Right cardiac atrium (tissue), 5 donors: ENCODE data around the gene TBC1D22A. TPM values are rescaled to one million over a fixed set of nuclear protein-coding genes. Genes with fewer than 3 reads are reported as not detected.

Experiments used
- ATAC-seq, 2 donors: fragments of 200-7000 bp; cut with Tn5 transposase; one replicate each; pipeline versions ENCODE4 v1.8.0 to v1.9.1; 2020; ENCODE audit warnings: moderate library complexity in 2 of 2, mild to moderate bottlenecking in 1 of 2
- DNase-seq, 3 donors: peaks; one replicate each; pipeline ENCODE4 v3.0.0-alpha.2; 2020
- H3K27ac ChIP-seq: one replicate; pipeline ENCODE4 v1.5.1; 2013; ENCODE audit warnings: mild to moderate bottlenecking, low read length, control low read depth, moderate library complexity
- H3K27me3 ChIP-seq: one replicate; pipeline ENCODE4 v1.6.1; 2013; ENCODE audit not compliant: control insufficient read depth, insufficient read depth
- H3K4me1 ChIP-seq: one replicate; pipeline ENCODE4 v1.6.1; 2013; ENCODE audit warnings: low read length; ENCODE audit not compliant: control insufficient read depth, insufficient read depth
- H3K4me3 ChIP-seq: one replicate; pipeline ENCODE4 v1.5.1; 2013; ENCODE audit warnings: low read length, control low read depth
- H3K9me3 ChIP-seq: one replicate; pipeline ENCODE4 v1.6.1; 2013; ENCODE audit warnings: low read length; ENCODE audit not compliant: control insufficient read depth
- WGBS: extraction: QIAGEN DNeasy Blood & Tissue Kit; methylation state at CpG from one replicate; pipeline ENCODE4 v1.1.7; 2013; 5-methylcytosine and 5-hydroxymethylcytosine counted together
- intact Hi-C, 4 donors: fragments of 100-400 bp; cut with DNase I; formaldehyde crosslinking; loops; one replicate each; pipeline versions ENCODE4 v1.11.0 to v1.14.0; 2022 to 2023
- polyA plus RNA-seq: library from polyadenylated mRNA; stranded (reverse); fragments of 200-250 nt; gene quantifications from one replicate; pipeline ENCODE4 v1.2.3, GENCODE V29; 2013
- total RNA-seq, 4 donors: library from RNA; stranded (reverse); fragmentation: NEBNext Ultra II Directional; extraction: Animal tissue kit (Norgen Biotek cat#: 25700); gene quantifications; one replicate each; pipeline ENCODE4 v1.2.1, GENCODE V29; 2021
- donor health status: healthy with polysubstance abuse.
- donor health status: DM: no; HTN: yes; CAD: no.
- donor health status: DM: no; HTN: no; CAD: no.
- donor health status: DM: no; HTN: yes; CAD: no; lungs with severe emphysema.
- donor health status: DM: yes; HTN: yes; CAD: no.

Gene TBC1D22A
- total and polyA plus RNA-seq, 5 donors, result 12.0 to 17.3 (median 15.7) TPM

DNA sequence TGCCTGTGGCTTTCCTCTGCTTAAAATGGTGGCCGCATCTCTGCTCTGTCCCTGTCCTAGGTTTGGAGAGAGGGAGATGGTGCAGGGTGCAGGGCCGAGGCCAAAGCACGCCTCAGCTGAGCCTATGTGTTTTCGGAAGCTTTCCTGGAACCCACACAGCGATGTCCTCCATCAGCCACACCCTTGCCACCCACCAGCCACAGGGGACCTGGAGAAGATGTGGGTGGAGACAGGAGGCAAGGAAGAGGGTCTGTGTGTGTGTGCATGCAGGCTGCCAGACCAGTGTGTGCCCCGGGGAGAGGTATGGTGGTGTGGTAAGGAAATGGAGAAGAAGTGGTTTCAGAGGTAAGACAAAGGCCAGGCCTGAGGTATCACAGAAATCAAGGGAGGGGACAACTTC, 155.7 kb downstream of the TBC1D22A start:
- no peaks in the 10 kb centered on the region for H3K9me3 ChIP-seq
- intact Hi-C loops, result no loop called here
- no peaks in the 10 kb centered on the region for H3K27me3 ChIP-seq
- 90% methylated on average over 6 of the region's 6 CpGs for WGBS
- H3K4me1 ChIP-seq, result no peaks in the 10 kb centered on the region
- ATAC-seq (no peak), DNase-seq (no peak)
- no peak overlapping the region for H3K4me3 ChIP-seq
- H3K27ac ChIP-seq, result no peak overlapping the region

DNA sequence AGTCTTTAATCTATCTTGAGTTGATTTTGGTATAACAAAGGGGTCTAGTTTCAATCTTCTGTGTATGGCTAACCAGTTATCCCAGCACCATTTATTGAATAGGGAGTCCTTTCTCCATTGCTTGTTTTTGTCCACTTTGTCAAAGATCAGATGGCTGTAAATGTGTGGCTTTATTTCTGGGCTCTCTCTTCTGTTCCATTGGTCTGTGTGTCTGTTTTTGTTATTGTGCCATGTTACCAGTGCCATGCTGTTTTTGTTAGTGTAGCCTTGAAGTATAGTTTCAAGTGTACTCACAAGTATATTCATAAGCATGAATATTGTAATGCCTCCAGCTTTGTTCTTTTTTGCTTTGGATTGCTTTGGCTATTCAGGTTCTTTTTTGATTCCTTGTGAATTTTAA, 159.6 kb downstream of the TBC1D22A start:
- Histone ChIP-seq H3K9me3 (no peaks in the 10 kb centered on the region), H3K4me1 (no peaks in the 10 kb centered on the region), H3K27me3 (no peaks in the 10 kb centered on the region), H3K4me3 (no peak overlapping the region), H3K27ac (no peak overlapping the region)
- ATAC-seq (no peak), DNase-seq (no peak)
- intact Hi-C loops, result no loop called here

DNA sequence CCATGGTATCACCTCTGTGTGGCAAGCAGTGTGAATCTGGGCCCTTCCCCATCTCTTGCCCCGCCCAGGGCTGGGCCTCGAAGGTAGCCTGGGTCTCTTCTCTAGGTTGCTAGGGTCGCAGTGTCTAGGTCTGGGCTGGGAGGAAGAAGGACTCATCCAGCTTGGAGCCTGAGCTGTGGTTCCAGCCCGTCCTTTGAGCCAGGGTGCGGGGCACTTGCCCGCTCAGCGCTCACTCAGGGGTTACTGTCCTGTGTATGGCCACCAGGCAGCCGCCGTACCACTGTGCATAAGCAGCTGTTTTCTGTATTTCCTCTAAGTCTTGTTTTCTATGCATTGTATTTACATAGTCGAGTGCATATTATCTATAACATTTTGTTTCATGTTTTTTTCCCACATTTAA, 160.9 kb downstream of the TBC1D22A start:
- Histone ChIP-seq H3K4me1 (no peaks in the 10 kb centered on the region), H3K9me3 (no peaks in the 10 kb centered on the region), H3K27me3 (no peaks in the 10 kb centered on the region), H3K4me3 (no peak overlapping the region), H3K27ac (no peak overlapping the region)
- 94% methylated on average over 10 of the region's 10 CpGs for WGBS
- ATAC-seq (no peak), DNase-seq (no peak)
- intact Hi-C loops, result no loop called here

DNA sequence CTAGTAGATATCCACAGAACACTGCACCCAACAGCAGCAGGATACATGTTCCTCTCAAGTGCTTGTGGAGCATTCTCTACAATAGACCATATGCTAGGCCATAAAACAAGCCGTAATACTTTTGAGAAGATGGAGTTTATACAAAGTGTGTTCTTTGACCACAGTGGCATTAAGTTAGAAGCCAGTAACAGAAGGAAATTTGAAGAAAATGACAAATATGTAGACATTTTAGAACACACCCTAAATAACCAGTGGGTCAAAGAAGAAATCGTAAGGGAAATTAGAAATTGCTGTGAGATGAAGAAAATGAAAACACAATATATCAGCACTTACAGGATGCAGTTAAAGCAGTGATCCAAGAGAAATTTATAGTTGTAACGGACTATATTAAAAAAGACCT, 163.4 kb downstream of the TBC1D22A start:
- H3K27ac ChIP-seq, result no peak overlapping the region
- WGBS, result 78% methylated on average over 3 of the region's 3 CpGs
- ATAC-seq (no peak), DNase-seq (no peak)
- no peaks in the 10 kb centered on the region for H3K27me3 ChIP-seq
- H3K9me3 ChIP-seq, result no peaks in the 10 kb centered on the region
- H3K4me3 ChIP-seq, result no peak overlapping the region
- no peaks in the 10 kb centered on the region for H3K4me1 ChIP-seq
- intact Hi-C loops, result no loop called here

DNA sequence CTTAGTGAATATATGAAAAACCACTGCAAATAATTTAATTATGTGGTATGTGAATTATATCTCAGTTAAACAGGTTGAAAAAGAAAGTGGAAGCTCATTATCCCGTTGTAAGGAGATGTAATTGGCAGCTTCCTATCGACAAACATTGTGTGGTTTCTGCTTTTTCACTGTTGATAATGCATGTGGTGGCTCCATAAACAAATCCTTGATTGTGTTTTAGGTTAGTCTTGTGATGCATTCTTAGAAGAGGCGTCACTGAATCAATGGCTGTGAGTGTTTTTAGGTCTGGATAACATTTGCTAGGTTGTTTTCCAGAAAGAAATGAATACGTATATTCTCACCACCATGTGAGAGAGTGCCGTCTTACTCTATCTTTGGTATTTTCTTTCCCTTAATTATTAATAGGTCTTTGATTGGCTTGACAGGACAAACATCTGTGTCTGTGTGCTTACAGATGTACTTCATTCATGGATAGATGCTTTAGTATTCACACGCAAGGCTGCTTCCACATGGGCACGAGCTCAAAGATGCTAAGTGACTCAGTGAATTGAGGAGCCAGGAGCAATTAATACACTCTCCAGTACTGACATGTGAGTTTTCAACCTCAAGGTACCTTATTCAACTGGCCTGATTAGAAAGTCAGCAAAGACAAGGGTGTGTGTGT, 166.7 kb downstream of the TBC1D22A start:
- no peak overlapping the region for H3K4me3 ChIP-seq
- WGBS, result 85% methylated on average over 7 of the region's 7 CpGs
- no peaks in the 10 kb centered on the region for H3K27me3 ChIP-seq
- no peak for DNase-seq
- intact Hi-C loops, result no loop called here
- H3K9me3 ChIP-seq, result no peaks in the 10 kb centered on the region
- no peak overlapping the region for H3K27ac ChIP-seq
- ATAC-seq, result no peak
- no peaks in the 10 kb centered on the region for H3K4me1 ChIP-seq

DNA sequence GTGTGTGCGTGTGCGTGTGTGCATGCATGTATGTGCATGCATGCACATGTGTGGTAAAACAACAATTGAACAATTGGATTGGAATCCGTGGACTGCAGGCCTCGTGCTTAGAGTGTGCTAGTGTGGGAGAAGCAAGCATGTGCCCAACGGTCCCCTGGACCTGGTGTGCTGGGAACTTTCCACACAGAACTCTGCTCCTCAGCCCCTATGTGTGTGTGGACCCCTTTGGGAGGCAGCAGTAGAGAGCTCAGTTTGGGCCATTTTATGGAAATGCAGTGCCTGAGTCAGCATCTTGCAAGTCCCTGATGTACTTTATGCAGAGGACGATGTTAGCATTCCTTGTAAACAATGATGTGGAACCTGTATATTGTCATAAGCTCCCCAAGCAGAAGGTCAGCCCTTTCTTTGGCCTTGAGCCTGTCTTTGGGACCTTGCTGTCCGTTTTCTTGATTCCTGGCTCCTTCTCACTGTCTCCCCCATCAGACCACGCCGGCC, 167.3 kb downstream of the TBC1D22A start:
- DNase-seq (no peak), ATAC-seq (no peak)
- intact Hi-C loops, result no loop called here
- H3K4me3 ChIP-seq, result no peak overlapping the region
- H3K27ac ChIP-seq, result no peak overlapping the region
- no peaks in the 10 kb centered on the region for H3K4me1 ChIP-seq
- 84% methylated on average over 9 of the region's 9 CpGs for WGBS
- no peaks in the 10 kb centered on the region for H3K27me3 ChIP-seq
- no peaks in the 10 kb centered on the region for H3K9me3 ChIP-seq

DNA sequence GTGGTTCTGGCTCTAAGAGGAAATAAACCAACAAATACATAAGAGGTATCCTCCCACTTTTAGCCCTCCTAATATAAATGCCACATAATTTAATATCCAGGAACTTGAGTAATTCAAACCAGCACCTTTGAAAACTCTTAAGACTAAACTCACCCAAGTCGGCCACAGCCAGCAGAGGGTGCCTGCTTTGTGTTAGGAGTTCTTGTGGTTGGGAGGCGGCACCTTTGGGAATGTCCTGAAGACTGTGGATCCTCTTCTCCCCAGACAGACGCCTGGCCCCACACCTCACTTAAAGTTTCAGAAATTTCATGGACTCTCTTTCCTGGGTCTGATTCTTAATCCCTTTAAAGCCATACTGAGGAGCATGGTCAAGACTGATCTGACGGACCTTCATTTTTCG, 169.0 kb downstream of the TBC1D22A start:
- H3K4me3 ChIP-seq, result no peak overlapping the region
- intact Hi-C loops, result no loop called here
- peaks cover 2% of the 10 kb centered on the region for H3K4me1 ChIP-seq
- H3K27me3 ChIP-seq, result no peaks in the 10 kb centered on the region
- ATAC-seq, result no peak
- no peak overlapping the region for H3K27ac ChIP-seq
- WGBS, result 92% methylated on average over 5 of the region's 5 CpGs
- H3K9me3 ChIP-seq, result no peaks in the 10 kb centered on the region
- no peak for DNase-seq

DNA sequence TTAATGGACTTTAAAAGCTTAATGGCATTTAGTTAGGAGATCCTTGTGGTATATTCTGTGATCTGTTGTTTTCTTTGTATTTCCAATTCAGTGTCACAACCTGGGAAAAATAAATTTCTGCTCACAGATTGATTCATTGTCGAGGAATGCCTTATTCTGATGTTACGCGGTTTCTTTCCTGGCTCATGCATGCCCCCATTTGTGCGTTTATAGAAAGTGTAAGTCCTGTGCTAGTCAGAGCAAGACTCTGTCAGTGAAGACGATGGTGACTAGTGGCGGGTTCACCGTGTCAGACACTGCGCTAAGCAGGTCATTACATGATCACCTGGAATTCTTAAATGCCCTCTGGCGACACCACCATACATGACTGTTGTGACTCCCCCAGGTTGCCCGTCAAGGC, 169.4 kb downstream of the TBC1D22A start:
- DNase-seq (no peak), ATAC-seq (no peak)
- 97% methylated on average over 10 of the region's 10 CpGs for WGBS
- Histone ChIP-seq H3K9me3 (no peaks in the 10 kb centered on the region), H3K4me3 (no peak overlapping the region), H3K4me1 (peaks cover 2% of the 10 kb centered on the region), H3K27me3 (no peaks in the 10 kb centered on the region), H3K27ac (no peak overlapping the region)
- intact Hi-C loops, result no loop called here

DNA sequence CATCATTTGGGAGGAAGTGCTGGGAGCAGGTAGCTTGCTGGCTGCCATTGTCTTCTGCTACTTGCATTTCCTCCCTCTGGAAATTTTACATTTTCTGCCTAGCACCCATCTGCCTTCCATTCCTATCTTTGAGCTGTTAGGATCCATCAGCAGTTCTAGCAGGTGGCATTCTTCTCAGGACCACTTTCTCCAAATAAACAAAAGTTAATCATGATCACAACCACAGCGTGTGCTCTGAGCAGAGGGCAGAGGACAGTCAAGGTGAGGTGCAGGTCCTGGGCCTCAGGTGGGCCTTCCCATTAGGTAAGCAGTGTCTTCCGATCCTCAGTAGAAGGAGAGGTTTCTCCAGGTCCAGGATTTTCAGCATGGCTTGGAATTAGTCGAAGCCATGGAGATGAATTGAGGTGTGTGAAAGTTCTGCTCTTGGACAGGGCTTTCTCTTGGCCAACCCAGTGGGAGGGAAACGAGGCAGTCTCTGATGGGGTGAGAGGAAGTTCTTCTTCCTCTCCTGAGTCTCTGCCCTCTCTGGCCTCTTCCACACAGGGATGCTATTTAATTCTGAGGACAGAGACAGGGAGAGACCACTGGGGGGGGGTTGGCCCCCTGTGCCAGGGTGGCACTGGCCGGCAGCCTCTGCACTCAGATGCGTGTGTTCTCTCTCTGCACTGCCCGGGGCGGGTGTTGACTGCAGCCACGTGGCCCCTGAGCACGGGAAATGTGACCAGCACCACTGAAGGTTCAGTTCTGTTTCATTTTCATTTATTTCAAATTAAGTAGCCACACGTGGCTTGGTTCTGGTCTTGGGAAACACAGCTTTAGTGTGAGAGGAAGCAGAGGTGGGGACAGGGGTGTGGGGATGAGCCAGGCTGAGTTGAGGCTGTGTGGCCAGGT, 170.8 kb downstream of the TBC1D22A start:
- Histone ChIP-seq H3K4me3 (no peak overlapping the region), H3K27ac (no peak overlapping the region), H3K27me3 (no peaks in the 10 kb centered on the region), H3K4me1 (peaks cover 2% of the 10 kb centered on the region), H3K9me3 (no peaks in the 10 kb centered on the region)
- ATAC-seq (no peak), DNase-seq (no peak)
- WGBS, result 90% methylated on average over 11 of the region's 11 CpGs
- intact Hi-C loops, result no loop called here

DNA sequence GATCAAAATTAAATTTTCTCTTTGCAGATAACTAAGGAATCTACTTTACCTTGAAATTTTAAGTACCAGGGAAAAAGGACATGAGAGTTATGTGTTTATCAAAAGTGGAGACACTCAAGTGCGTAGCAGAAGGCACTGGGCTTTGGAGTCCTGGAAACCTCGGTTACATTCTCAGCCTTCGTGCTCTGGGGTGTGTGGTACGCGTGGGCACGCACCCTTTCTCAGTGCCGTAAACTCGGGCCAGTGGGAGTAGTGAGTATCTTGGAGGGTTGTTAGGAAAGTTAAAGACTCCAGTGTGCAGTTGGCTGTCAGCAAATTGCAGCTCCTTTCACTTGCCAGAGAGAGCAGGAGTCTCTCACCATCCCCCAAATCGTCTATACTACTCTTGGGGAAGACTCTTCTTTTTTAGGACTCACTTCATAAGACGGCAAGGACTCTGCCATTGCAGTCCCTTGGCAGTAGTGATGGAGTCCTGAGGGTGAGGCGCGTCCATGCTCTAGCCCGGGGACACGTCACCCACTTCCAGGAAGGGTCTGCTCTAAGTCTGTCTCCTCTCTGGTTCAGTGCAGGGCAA, 171.8 kb downstream of the TBC1D22A start:
- no peak for DNase-seq
- H3K27ac ChIP-seq, result no peak overlapping the region
- no peak overlapping the region for H3K4me3 ChIP-seq
- peaks cover 2% of the 10 kb centered on the region for H3K4me1 ChIP-seq
- H3K27me3 ChIP-seq, result no peaks in the 10 kb centered on the region
- H3K9me3 ChIP-seq, result no peaks in the 10 kb centered on the region
- WGBS, result 94% methylated on average over 14 of the region's 14 CpGs
- ATAC-seq, result no peak
- intact Hi-C loops, result no loop called here

DNA sequence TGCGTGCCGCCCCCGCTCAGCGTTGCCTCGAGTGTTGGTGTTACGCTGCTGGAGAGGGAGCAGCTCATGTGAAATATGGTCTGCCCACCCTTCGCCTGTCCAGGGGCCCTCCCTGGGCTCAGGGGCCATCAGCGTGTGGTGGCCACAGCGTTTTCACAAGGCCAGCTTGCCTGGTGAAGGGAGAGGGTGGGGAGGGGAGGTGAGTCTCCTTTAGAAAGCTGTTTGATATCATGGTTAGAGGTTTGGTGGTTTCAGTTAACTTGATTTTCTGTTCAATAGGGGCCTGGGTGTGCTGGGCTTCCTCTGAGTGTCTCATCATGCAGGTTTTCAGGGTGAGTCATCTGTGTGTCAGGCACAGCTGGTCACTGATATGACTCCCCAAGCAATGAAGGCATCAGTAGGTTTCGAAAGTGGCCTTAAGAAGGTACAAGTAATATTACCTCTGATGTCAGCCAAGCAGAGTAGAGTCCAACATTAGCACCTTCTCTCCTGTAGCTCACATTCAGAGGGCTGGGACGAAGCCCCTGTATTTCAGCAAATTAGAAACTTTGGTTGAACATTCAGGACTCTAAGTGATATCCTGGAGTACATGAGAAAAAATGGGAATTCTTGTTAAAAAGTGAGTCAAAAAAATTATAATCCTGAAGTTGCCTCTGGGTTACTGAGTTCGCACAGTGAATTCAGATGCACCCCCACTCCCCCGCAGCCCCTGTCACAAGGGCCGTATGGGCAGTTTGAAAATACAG, 172.5 kb downstream of the TBC1D22A start:
- ATAC-seq, result peak in 1 of 2 donors; percentile 79
- Histone ChIP-seq H3K9me3 (no peaks in the 10 kb centered on the region), H3K27ac (no peak overlapping the region), H3K4me3 (no peak overlapping the region), H3K4me1 (peaks cover 2% of the 10 kb centered on the region), H3K27me3 (no peaks in the 10 kb centered on the region)
- no peak for DNase-seq
- intact Hi-C loops, result no loop called here
- 90% methylated on average over 14 of the region's 14 CpGs for WGBS
